HepG2 (cell line): ENCODE data around the gene RHBDL1. TPM values are rescaled to one million over a fixed set of nuclear protein-coding genes. Genes with fewer than 3 reads are reported as not detected.

ENCODE experiments used
- ELF4 ChIP-seq: sonication (generic); formaldehyde crosslinking; IDR thresholded peaks from 2 replicates; pipeline ENCODE4 v1.5.0; 2020; ENCODE audit warnings: missing genetic modification reagents, mild to moderate bottlenecking, moderate library complexity, borderline replicate concordance
- GFI1 ChIP-seq: sonication (generic); formaldehyde crosslinking; IDR thresholded peaks from 2 replicates; pipeline ENCODE4 v1.5.0; 2020; ENCODE audit warnings: missing genetic modification reagents, mild to moderate bottlenecking, borderline replicate concordance
- GTF3A ChIP-seq: sonication (generic); formaldehyde crosslinking; conservative IDR thresholded peaks from 2 replicates; pipeline ENCODE4 v1.4.0; 2020; ENCODE audit warnings: mild to moderate bottlenecking, missing genetic modification reagents
- HNF4G ChIP-seq, 2 experiments: sonication (generic) in 1 of 2; formaldehyde crosslinking in 1 of 2; IDR thresholded peaks; 2 replicates each; pipeline versions ENCODE4 v1.4.0 to v1.6.1; 2011 to 2020; ENCODE audit warnings: borderline replicate concordance in 2 of 2, low read depth in 2 of 2, mild to moderate bottlenecking in 2 of 2, low read length in 1 of 2, missing genetic modification reagents in 1 of 2, moderate library complexity in 1 of 2
- MTF2 ChIP-seq: sonication (generic); formaldehyde crosslinking; IDR thresholded peaks from 2 replicates; pipeline ENCODE4 v1.5.0; 2020; ENCODE audit warnings: missing genetic modification reagents, borderline replicate concordance
- NFE2L1 ChIP-seq: sonication (generic); formaldehyde crosslinking; IDR thresholded peaks from 2 replicates; pipeline ENCODE4 v1.4.0; 2020; ENCODE audit warnings: missing genetic modification reagents, mild to moderate bottlenecking, borderline replicate concordance
- RFX1 ChIP-seq: fragments of 450-650 bp; IDR thresholded peaks from 2 replicates; pipeline ENCODE4 v1.6.1; 2017
- RFX5 ChIP-seq: IDR thresholded peaks from 2 replicates; pipeline ENCODE4 v1.6.1; 2011; ENCODE audit warnings: low read depth, low read length, improper control_type of control experiment
- SP1 ChIP-seq, 2 experiments: fragments of 450-650 bp in 1 of 2; sonication (generic) in 1 of 2; formaldehyde crosslinking in 1 of 2; IDR thresholded peaks; 2 replicates each; pipeline versions ENCODE4 v1.4.0 to v1.6.1; 2016 to 2020; ENCODE audit warnings: missing genetic modification reagents in 1 of 2
- ZMYM2 ChIP-seq: sonication (generic); formaldehyde crosslinking; IDR thresholded peaks from 2 replicates; pipeline ENCODE4 v1.8.0; 2022; ENCODE audit warnings: mild to moderate bottlenecking, missing genetic modification reagents
- ZNF552 ChIP-seq: sonication (generic); formaldehyde crosslinking; IDR thresholded peaks from 2 replicates; pipeline ENCODE4 v1.9.0; 2022; ENCODE audit warnings: missing genetic modification reagents, mild to moderate bottlenecking, borderline replicate concordance
- ZNF747 ChIP-seq: sonication (generic); formaldehyde crosslinking; IDR thresholded peaks from 2 replicates; pipeline ENCODE4 v1.8.1; 2023; ENCODE audit warnings: missing genetic modification reagents, mild to moderate bottlenecking, borderline replicate concordance
- ZSCAN30 ChIP-seq: sonication (generic); formaldehyde crosslinking; IDR thresholded peaks from 2 replicates; pipeline ENCODE4 v1.5.0; 2020; ENCODE audit warnings: mild to moderate bottlenecking, missing genetic modification reagents
- polyA plus RNA-seq, 8 experiments: library from polyadenylated mRNA; depleted of rRNA in 3 of 8; stranded (reverse) in 7 of 8; unstranded in 1 of 8; fragments of >200 nt; fragmentation: Illumina TruSeq in 4 of 8; extraction: Trizol in 4 of 8; gene quantifications; 2 replicates each; pipeline versions ENCODE4 v1.2.1 to v1.2.3, GENCODE V29; 2011 to 2016; ENCODE audit warnings: low read depth in 4 of 8, missing spikeins in 1 of 8, mixed read lengths in 1 of 8; ENCODE audit not compliant: insufficient read depth in 1 of 8
- total RNA-seq, 5 experiments: library from RNA; depleted of rRNA; stranded (reverse); fragments of >200 nt; fragmentation: Illumina TruSeq; extraction: Trizol; gene quantifications; 2 replicates each; pipeline ENCODE4 v1.2.3, GENCODE V29; 2016; ENCODE audit warnings: low read depth in 1 of 5
- TF ChIP-seq, protein P1 (sequence below): sonication (generic); formaldehyde crosslinking; IDR thresholded peaks from 2 replicates; pipeline ENCODE4 v1.4.0; 2020; ENCODE audit warnings: missing genetic modification reagents, borderline replicate concordance
- TF ChIP-seq, protein P2 (sequence below): sonication (generic); formaldehyde crosslinking; IDR thresholded peaks from 2 replicates; pipeline ENCODE4 v1.5.1; 2020; ENCODE audit warnings: missing genetic modification reagents, mild to moderate bottlenecking, borderline replicate concordance
- TF ChIP-seq, protein P3 (sequence below): sonication (generic); formaldehyde crosslinking; IDR thresholded peaks from 2 replicates; pipeline ENCODE4 v1.4.0; 2020; ENCODE audit warnings: missing genetic modification reagents

Gene RHBDL1
- total and polyA plus RNA-seq, 2 of the 13 experiments (the other 11 are each of a cell fraction or from before 2014, with no cell fraction given) = 1.8 to 3.8 TPM

- TF ChIP-seq HNF4G (IDR thresholded peaks at IDR 0.05; ENCODE audit: borderline replicate concordance, low read depth, low read length) (no peak), HNF4G (CRISPR knock-in tag; IDR thresholded peaks at IDR 0.05; ENCODE audit: borderline replicate concordance, low read depth) (no peak), ZNF747 (CRISPR knock-in tag) (no peak), NFE2L1 (CRISPR knock-in tag) (no peak), ZNF552 (CRISPR knock-in tag) (no peak), RFX5 (no peak), SP1 (IDR thresholded peaks at IDR 0.05) (no peak), SP1 (CRISPR knock-in tag; IDR thresholded peaks at IDR 0.05) (no peak), GFI1 (no peak), ZSCAN30 (no peak), GTF3A (no peak), MTF2 (peak; percentile 44; the same call in 1 of the 2 replicates), ZMYM2 (CRISPR knock-in tag) (no peak), ELF4 (CRISPR knock-in tag) (no peak), RFX1 (no peak)
- TF ChIP-seq, protein P1, sequence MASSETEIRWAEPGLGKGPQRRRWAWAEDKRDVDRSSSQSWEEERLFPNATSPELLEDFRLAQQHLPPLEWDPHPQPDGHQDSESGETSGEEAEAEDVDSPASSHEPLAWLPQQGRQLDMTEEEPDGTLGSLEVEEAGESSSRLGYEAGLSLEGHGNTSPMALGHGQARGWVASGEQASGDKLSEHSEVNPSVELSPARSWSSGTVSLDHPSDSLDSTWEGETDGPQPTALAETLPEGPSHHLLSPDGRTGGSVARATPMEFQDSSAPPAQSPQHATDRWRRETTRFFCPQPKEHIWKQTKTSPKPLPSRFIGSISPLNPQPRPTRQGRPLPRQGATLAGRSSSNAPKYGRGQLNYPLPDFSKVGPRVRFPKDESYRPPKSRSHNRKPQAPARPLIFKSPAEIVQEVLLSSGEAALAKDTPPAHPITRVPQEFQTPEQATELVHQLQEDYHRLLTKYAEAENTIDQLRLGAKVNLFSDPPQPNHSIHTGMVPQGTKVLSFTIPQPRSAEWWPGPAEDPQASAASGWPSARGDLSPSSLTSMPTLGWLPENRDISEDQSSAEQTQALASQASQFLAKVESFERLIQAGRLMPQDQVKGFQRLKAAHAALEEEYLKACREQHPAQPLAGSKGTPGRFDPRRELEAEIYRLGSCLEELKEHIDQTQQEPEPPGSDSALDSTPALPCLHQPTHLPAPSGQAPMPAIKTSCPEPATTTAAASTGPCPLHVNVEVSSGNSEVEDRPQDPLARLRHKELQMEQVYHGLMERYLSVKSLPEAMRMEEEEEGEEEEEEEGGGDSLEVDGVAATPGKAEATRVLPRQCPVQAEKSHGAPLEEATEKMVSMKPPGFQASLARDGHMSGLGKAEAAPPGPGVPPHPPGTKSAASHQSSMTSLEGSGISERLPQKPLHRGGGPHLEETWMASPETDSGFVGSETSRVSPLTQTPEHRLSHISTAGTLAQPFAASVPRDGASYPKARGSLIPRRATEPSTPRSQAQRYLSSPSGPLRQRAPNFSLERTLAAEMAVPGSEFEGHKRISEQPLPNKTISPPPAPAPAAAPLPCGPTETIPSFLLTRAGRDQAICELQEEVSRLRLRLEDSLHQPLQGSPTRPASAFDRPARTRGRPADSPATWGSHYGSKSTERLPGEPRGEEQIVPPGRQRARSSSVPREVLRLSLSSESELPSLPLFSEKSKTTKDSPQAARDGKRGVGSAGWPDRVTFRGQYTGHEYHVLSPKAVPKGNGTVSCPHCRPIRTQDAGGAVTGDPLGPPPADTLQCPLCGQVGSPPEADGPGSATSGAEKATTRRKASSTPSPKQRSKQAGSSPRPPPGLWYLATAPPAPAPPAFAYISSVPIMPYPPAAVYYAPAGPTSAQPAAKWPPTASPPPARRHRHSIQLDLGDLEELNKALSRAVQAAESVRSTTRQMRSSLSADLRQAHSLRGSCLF (CRISPR knock-in tag) = no peak
- TF ChIP-seq, protein P2, sequence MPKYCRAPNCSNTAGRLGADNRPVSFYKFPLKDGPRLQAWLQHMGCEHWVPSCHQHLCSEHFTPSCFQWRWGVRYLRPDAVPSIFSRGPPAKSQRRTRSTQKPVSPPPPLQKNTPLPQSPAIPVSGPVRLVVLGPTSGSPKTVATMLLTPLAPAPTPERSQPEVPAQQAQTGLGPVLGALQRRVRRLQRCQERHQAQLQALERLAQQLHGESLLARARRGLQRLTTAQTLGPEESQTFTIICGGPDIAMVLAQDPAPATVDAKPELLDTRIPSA (CRISPR knock-in tag) = no peak
- TF ChIP-seq, protein P3, sequence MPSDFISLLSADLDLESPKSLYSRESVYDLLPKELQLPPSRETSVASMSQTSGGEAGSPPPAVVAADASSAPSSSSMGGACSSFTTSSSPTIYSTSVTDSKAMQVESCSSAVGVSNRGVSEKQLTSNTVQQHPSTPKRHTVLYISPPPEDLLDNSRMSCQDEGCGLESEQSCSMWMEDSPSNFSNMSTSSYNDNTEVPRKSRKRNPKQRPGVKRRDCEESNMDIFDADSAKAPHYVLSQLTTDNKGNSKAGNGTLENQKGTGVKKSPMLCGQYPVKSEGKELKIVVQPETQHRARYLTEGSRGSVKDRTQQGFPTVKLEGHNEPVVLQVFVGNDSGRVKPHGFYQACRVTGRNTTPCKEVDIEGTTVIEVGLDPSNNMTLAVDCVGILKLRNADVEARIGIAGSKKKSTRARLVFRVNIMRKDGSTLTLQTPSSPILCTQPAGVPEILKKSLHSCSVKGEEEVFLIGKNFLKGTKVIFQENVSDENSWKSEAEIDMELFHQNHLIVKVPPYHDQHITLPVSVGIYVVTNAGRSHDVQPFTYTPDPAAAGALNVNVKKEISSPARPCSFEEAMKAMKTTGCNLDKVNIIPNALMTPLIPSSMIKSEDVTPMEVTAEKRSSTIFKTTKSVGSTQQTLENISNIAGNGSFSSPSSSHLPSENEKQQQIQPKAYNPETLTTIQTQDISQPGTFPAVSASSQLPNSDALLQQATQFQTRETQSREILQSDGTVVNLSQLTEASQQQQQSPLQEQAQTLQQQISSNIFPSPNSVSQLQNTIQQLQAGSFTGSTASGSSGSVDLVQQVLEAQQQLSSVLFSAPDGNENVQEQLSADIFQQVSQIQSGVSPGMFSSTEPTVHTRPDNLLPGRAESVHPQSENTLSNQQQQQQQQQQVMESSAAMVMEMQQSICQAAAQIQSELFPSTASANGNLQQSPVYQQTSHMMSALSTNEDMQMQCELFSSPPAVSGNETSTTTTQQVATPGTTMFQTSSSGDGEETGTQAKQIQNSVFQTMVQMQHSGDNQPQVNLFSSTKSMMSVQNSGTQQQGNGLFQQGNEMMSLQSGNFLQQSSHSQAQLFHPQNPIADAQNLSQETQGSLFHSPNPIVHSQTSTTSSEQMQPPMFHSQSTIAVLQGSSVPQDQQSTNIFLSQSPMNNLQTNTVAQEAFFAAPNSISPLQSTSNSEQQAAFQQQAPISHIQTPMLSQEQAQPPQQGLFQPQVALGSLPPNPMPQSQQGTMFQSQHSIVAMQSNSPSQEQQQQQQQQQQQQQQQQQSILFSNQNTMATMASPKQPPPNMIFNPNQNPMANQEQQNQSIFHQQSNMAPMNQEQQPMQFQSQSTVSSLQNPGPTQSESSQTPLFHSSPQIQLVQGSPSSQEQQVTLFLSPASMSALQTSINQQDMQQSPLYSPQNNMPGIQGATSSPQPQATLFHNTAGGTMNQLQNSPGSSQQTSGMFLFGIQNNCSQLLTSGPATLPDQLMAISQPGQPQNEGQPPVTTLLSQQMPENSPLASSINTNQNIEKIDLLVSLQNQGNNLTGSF (CRISPR knock-in tag) = peak; percentile 93
Observed at GRCh38 chr16:700684-701584, 25.5 kb downstream of the RHBDL1 start (continued).
